ENCODE results near the gene SDS. TPM values are rescaled to one million over a fixed set of nuclear protein-coding genes. Genes with fewer than 3 reads are reported as not detected.

Gene SDS
- total RNA-seq, 1 donor from 2014 or later: not detected

DNA sequence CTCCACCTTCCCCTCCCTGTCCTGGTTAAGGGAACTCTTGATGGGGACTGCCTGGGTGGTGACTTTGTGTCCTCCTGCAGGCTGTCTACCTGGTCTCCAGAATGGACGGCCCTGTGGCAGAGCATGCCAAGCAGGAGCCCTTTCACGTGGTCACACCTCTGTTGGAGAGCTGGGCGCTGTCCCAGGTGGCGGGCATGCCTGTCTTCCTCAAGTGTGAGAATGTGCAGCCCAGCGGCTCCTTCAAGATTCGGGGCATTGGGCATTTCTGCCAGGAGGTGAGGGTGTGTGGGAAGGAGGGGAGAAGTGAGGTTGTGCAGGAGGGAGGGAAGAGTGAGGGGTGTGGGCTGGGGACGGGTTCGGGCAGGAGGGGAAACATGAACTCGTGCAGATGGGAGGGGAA lies 24.2 kb upstream of the SDS start:
- no peak overlapping the region for H2AFZ ChIP-seq (ENCODE audit: low read depth, low read length)
- H3K4me1 ChIP-seq (ENCODE audit: insufficient read depth, low read length): peaks cover under 1% of the 10 kb centered on the region
- no peak overlapping the region for H3K9ac ChIP-seq (ENCODE audit: low read length)
- TF ChIP-seq, protein P1, sequence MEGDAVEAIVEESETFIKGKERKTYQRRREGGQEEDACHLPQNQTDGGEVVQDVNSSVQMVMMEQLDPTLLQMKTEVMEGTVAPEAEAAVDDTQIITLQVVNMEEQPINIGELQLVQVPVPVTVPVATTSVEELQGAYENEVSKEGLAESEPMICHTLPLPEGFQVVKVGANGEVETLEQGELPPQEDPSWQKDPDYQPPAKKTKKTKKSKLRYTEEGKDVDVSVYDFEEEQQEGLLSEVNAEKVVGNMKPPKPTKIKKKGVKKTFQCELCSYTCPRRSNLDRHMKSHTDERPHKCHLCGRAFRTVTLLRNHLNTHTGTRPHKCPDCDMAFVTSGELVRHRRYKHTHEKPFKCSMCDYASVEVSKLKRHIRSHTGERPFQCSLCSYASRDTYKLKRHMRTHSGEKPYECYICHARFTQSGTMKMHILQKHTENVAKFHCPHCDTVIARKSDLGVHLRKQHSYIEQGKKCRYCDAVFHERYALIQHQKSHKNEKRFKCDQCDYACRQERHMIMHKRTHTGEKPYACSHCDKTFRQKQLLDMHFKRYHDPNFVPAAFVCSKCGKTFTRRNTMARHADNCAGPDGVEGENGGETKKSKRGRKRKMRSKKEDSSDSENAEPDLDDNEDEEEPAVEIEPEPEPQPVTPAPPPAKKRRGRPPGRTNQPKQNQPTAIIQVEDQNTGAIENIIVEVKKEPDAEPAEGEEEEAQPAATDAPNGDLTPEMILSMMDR (IDR thresholded peaks at IDR 0.05; ENCODE audit: insufficient read depth, low read depth, low read length): no peak
- TF ChIP-seq EZH2 (IDR thresholded peaks at IDR 0.05; ENCODE audit: insufficient read depth, low read length): no peak
- H3K27me3 ChIP-seq (ENCODE audit: insufficient read depth, low read length): no peaks in the 10 kb centered on the region
- FAIRE-seq (no peak), DNase-seq (ENCODE audit: low read depth) (no peak)
- H3K27ac ChIP-seq (ENCODE audit: low read depth, low read length): no peak overlapping the region
- Mint-ChIP-seq H3K4me3 (ENCODE audit: unreplicated experiment) (no peak overlapping the region), H3K36me3 (ENCODE audit: low read depth, unreplicated experiment) (peaks cover 5% of the 10 kb centered on the region), H3K27me3 (ENCODE audit: low read depth, unreplicated experiment) (peaks cover 31% of the 10 kb centered on the region), H3K4me1 (ENCODE audit: low read depth, unreplicated experiment) (no peaks in the 10 kb centered on the region), H3K27ac (ENCODE audit: unreplicated experiment) (no peak overlapping the region), H3K9me3 (ENCODE audit: unreplicated experiment) (no peaks in the 10 kb centered on the region)
- peaks cover 4% of the 10 kb centered on the region for H3K79me2 ChIP-seq (ENCODE audit: insufficient read depth, low read length)
- no peaks in the 10 kb centered on the region for H3K36me3 ChIP-seq (ENCODE audit: insufficient read depth, low read length)
- H3K9me3 ChIP-seq (ENCODE audit: insufficient read depth, low read depth, low read length): no peaks in the 10 kb centered on the region
- H3K4me2 ChIP-seq (ENCODE audit: low read length): no peak overlapping the region
- H4K20me1 ChIP-seq (ENCODE audit: insufficient read depth, low read length): no peaks in the 10 kb centered on the region
- no peak overlapping the region for H3K4me3 ChIP-seq (ENCODE audit: insufficient read depth, low read depth, low read length)

DNA sequence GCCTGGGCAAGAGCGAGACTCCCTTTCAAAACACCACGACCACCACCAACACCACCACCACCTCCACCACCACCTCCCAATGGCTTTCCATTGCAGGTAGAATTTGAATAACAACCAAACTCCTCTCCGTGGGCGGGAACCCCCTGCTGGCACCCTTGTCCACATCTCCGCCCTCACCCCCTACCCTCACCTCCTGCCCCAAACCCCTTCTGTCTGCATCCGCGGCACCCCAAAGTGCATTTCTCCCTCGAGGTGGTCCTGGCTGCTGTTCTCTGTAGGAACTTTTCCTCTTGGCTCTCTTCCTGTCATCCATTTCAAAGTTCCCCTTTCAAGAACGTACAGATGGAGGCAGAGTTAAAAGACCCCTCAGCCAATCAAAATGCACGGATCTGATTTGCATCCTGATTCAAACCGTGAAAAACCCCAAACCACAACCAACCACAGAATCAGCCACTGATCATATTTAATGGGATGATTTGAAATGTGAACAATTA lies 22.3 kb upstream of the SDS start:
- no peaks in the 10 kb centered on the region for H3K9me3 ChIP-seq (ENCODE audit: insufficient read depth, low read depth, low read length)
- peaks cover 4% of the 10 kb centered on the region for H3K4me1 Mint-ChIP-seq (ENCODE audit: low read depth, unreplicated experiment)
- TF ChIP-seq, protein P1 (IDR thresholded peaks at IDR 0.05; ENCODE audit: insufficient read depth, low read depth, low read length): no peak
- no peak for TF ChIP-seq EZH2 (IDR thresholded peaks at IDR 0.05; ENCODE audit: insufficient read depth, low read length)
- no peaks in the 10 kb centered on the region for H3K27me3 ChIP-seq (ENCODE audit: insufficient read depth, low read length)
- DNase-seq (ENCODE audit: low read depth) (no peak), FAIRE-seq (no peak)
- H3K36me3 Mint-ChIP-seq (ENCODE audit: low read depth, unreplicated experiment): peaks cover 5% of the 10 kb centered on the region
- no peaks in the 10 kb centered on the region for H3K36me3 ChIP-seq (ENCODE audit: insufficient read depth, low read length)
- H4K20me1 ChIP-seq (ENCODE audit: insufficient read depth, low read length): no peaks in the 10 kb centered on the region
- H3K27me3 Mint-ChIP-seq (ENCODE audit: low read depth, unreplicated experiment): peaks cover 27% of the 10 kb centered on the region
- H3K27ac ChIP-seq (ENCODE audit: low read depth, low read length): no peak overlapping the region
- no peak overlapping the region for H2AFZ ChIP-seq (ENCODE audit: low read depth, low read length)
- no peak overlapping the region for H3K4me2 ChIP-seq (ENCODE audit: low read length)
- H3K4me1 ChIP-seq (ENCODE audit: insufficient read depth, low read length): peaks cover 10% of the 10 kb centered on the region
- H3K9me3 Mint-ChIP-seq (ENCODE audit: unreplicated experiment): no peaks in the 10 kb centered on the region
- no peak overlapping the region for H3K9ac ChIP-seq (ENCODE audit: low read length)
- no peak overlapping the region for H3K27ac Mint-ChIP-seq (ENCODE audit: unreplicated experiment)
- H3K79me2 ChIP-seq (ENCODE audit: insufficient read depth, low read length): peaks cover 7% of the 10 kb centered on the region
- no peak overlapping the region for H3K4me3 Mint-ChIP-seq (ENCODE audit: unreplicated experiment)
- no peak overlapping the region for H3K4me3 ChIP-seq (ENCODE audit: insufficient read depth, low read depth, low read length)

DNA sequence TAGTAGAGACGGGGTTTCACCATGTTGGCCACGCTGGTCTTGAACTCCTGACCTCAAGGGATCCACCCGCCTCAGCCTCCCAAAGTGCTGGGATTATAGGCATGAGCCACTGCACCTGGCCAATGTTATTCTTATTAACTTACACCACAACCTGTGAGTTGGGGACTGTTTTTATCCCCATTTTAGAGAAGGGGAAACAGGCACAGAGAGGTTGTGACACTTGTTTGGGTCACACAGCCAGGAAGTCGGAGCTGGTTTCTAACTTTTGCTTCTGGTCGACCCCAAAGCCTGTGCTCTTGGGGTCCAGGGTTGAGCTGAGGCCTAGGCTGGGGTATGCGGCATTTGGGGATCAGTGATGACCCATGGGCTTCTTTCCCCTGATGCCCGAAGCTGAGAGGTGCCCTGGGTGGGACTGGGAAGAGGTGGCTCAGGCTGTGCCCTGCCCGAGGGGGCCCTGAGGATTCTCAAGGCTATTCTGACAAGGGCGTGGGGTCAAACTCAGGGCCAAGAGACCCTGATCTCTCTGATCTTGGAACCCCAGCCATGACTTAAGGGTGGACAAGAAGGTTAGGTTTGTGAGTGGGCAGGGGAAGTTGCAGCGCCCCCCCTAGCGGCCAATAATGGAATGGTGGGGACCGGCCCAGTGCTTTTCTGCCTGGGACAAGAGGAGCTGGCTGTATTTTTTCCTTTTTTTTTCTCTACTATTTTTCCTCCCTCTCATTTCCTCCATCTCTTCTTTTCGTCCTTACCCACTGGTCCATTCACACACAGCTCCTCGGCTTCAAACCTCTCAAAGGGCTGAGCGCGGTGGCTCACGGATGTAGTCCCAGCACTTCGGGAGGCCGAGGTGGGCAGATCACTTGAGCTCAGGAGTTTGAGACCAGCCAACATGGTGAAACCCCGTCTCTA lies 21.5 kb upstream of the SDS start:
- Mint-ChIP-seq H3K27ac (ENCODE audit: unreplicated experiment) (no peak overlapping the region), H3K36me3 (ENCODE audit: low read depth, unreplicated experiment) (peaks cover 2% of the 10 kb centered on the region), H3K27me3 (ENCODE audit: low read depth, unreplicated experiment) (peaks cover 21% of the 10 kb centered on the region), H3K9me3 (ENCODE audit: unreplicated experiment) (no peaks in the 10 kb centered on the region), H3K4me3 (ENCODE audit: unreplicated experiment) (no peak overlapping the region), H3K4me1 (ENCODE audit: low read depth, unreplicated experiment) (peaks cover 4% of the 10 kb centered on the region)
- Histone ChIP-seq H3K27me3 (ENCODE audit: insufficient read depth, low read length) (no peaks in the 10 kb centered on the region), H3K4me2 (ENCODE audit: low read length) (no peak overlapping the region), H2AFZ (ENCODE audit: low read depth, low read length) (no peak overlapping the region), H3K4me3 (ENCODE audit: insufficient read depth, low read depth, low read length) (no peak overlapping the region), H3K9ac (ENCODE audit: low read length) (no peak overlapping the region), H3K9me3 (ENCODE audit: insufficient read depth, low read depth, low read length) (no peaks in the 10 kb centered on the region), H3K27ac (ENCODE audit: low read depth, low read length) (no peak overlapping the region), H3K79me2 (ENCODE audit: insufficient read depth, low read length) (peaks cover 7% of the 10 kb centered on the region), H3K36me3 (ENCODE audit: insufficient read depth, low read length) (no peaks in the 10 kb centered on the region), H4K20me1 (ENCODE audit: insufficient read depth, low read length) (no peaks in the 10 kb centered on the region), H3K4me1 (ENCODE audit: insufficient read depth, low read length) (peaks cover 10% of the 10 kb centered on the region)
- DNase-seq (ENCODE audit: low read depth): no peak
- FAIRE-seq: no peak
- no peak for TF ChIP-seq EZH2 (IDR thresholded peaks at IDR 0.05; ENCODE audit: insufficient read depth, low read length)
- TF ChIP-seq, protein P1 (IDR thresholded peaks at IDR 0.05; ENCODE audit: insufficient read depth, low read depth, low read length): peak; percentile 86
